SK-N-SH (cell line): Measurements from ENCODE around the gene RPS27L. TPM values are rescaled to one million over a fixed set of nuclear protein-coding genes. Genes with fewer than 3 reads are reported as not detected.

Source experiments
- CTCF ChIA-PET: fragments of 300-600, 350-600 bp; formaldehyde crosslinking; extraction: SDS; loops from one replicate; lab custom pipeline; 2021; lab: Yijun Ruan, JAX
- POLR2A ChIA-PET: fragments of 350-600 bp; sonication (Branson Sonifier 250); formaldehyde crosslinking; extraction: SDS; loops from one replicate; lab custom pipeline; 2020; ENCODE audit warnings: antibody characterized with exemption, inconsistent platforms; lab: Yijun Ruan, JAX
- DNase-seq: peaks from one replicate; pipeline ENCODE4 v3.0.0; 2012
- H2AFZ ChIP-seq: fragments of 200-600 bp; sonication (generic); 2 replicates; pipeline ENCODE4 v1.8.1; 2016; ENCODE audit warnings: antibody characterized with exemption, mild to moderate bottlenecking, low read depth
- H3F3A ChIP-seq: fragments of 200-600 bp; sonication (generic); replicated peaks from 2 replicates; pipeline ENCODE3; 2016; ENCODE audit warnings: antibody characterized with exemption, mild to moderate bottlenecking; ENCODE audit not compliant: insufficient read depth
- H3K27ac ChIP-seq, 2 experiments: fragments of 200-500 bp in 1 of 2; fragments of 200-600 bp in 1 of 2; sonication (Bioruptor generic) in 1 of 2; sonication (generic), shearing (Covaris generic) in 1 of 2; 2 replicates each; pipeline versions ENCODE4 v1.5.1 to v1.6.1; 2014 to 2016; ENCODE audit warnings: low read depth in 2 of 2, inconsistent platforms in 1 of 2, low read length in 1 of 2, mild to moderate bottlenecking in 1 of 2, mixed read lengths in 1 of 2
- H3K27me3 ChIP-seq: fragments of 200-600 bp; sonication (generic), shearing (Covaris generic); 2 replicates; pipeline ENCODE4 v1.6.1; 2016; ENCODE audit warnings: mixed run types; ENCODE audit not compliant: insufficient read depth
- H3K36me3 ChIP-seq, 2 experiments: fragments of 200-500 bp in 1 of 2; fragments of 200-600 bp in 1 of 2; sonication (Bioruptor generic) in 1 of 2; sonication (generic) in 1 of 2; replicated peaks in 1 of 2; 2 replicates each; pipeline versions ENCODE3 to v1.5.1; 2014 to 2016; ENCODE audit warnings: low read length in 1 of 2, mild to moderate bottlenecking in 1 of 2; ENCODE audit not compliant: insufficient read depth in 2 of 2, control insufficient read depth in 1 of 2
- H3K4me1 ChIP-seq, 2 experiments: fragments of 200-500 bp in 1 of 2; fragments of 200-600 bp in 1 of 2; sonication (Bioruptor generic) in 1 of 2; sonication (generic), shearing (Covaris generic) in 1 of 2; 2 replicates each; pipeline versions ENCODE4 v1.5.1 to v1.6.1; 2014 to 2016; ENCODE audit warnings: low read depth in 1 of 2, low read length in 1 of 2, mixed run types in 1 of 2; ENCODE audit not compliant: insufficient read depth in 2 of 2, control insufficient read depth in 1 of 2
- H3K4me2 ChIP-seq: fragments of 200-600 bp; sonication (generic), shearing (Covaris generic); 2 replicates; pipeline ENCODE4 v1.6.1; 2017; ENCODE audit warnings: mixed run types
- H3K4me3 ChIP-seq, 2 experiments: fragments of 200-500 bp in 1 of 2; fragments of 200-600 bp in 1 of 2; sonication (Bioruptor generic) in 1 of 2; sonication (generic), shearing (Covaris generic) in 1 of 2; 2 replicates each; pipeline versions ENCODE4 v1.5.1 to v1.8.1; 2014 to 2016; ENCODE audit warnings: low read depth in 2 of 2, inconsistent platforms in 1 of 2, low read length in 1 of 2, mild to moderate bottlenecking in 1 of 2, mixed read lengths in 1 of 2, moderate library complexity in 1 of 2
- H3K79me2 ChIP-seq: fragments of 200-600 bp; sonication (generic); 2 replicates; pipeline ENCODE4 v1.8.1; 2017; ENCODE audit warnings: mild to moderate bottlenecking; ENCODE audit not compliant: insufficient read depth
- H3K9ac ChIP-seq: fragments of 200-600 bp; sonication (generic); 2 replicates; pipeline ENCODE4 v1.6.1; 2017; ENCODE audit warnings: mixed run types
- H3K9me2 ChIP-seq: fragments of 200-600 bp; sonication (generic); 2 replicates; pipeline ENCODE4 v1.6.1; 2017; ENCODE audit warnings: mixed run types
- H3K9me3 ChIP-seq: fragments of 200-600 bp; sonication (generic); 2 replicates; pipeline ENCODE4 v1.6.1; 2017; ENCODE audit warnings: mixed run types, mild to moderate bottlenecking, moderate library complexity
- H4K20me1 ChIP-seq: fragments of 200-600 bp; sonication (generic); 2 replicates; pipeline ENCODE4 v1.6.1; 2017; ENCODE audit warnings: mild to moderate bottlenecking, mixed run types; ENCODE audit not compliant: insufficient read depth
- CHD2 ChIP-seq: fragments of 150-350 bp; IDR thresholded peaks from 2 replicates; pipeline ENCODE4 v1.6.1; 2018; ENCODE audit warnings: low read length; ENCODE audit not compliant: partially characterized antibody
- EZH2phosphoT487 ChIP-seq: fragments of 200-600 bp; sonication (generic); IDR thresholded peaks from 2 replicates; pipeline ENCODE4 v1.6.1; 2017; ENCODE audit warnings: low read depth, mixed run types, mild to moderate bottlenecking, antibody characterized with exemption, moderate library complexity, borderline replicate concordance
- FOXJ3 ChIP-seq: sonication (generic); formaldehyde crosslinking; IDR thresholded peaks from 2 replicates; pipeline ENCODE4 v1.5.1; 2020; ENCODE audit warnings: mild to moderate bottlenecking, missing genetic modification reagents
- GABPA ChIP-seq: IDR thresholded peaks from 2 replicates; pipeline ENCODE4 v1.4.0; 2012; ENCODE audit warnings: low read depth, mild to moderate bottlenecking
- MAX ChIP-seq: IDR thresholded peaks from 2 replicates; pipeline ENCODE4 v1.4.0; 2012; ENCODE audit warnings: low read depth
- PBX3 ChIP-seq: IDR thresholded peaks from 2 replicates; pipeline ENCODE4; 2012
- RCOR1 ChIP-seq: fragments of 150-350 bp; IDR thresholded peaks from 2 replicates; pipeline ENCODE4 v1.6.1; 2017; ENCODE audit warnings: antibody characterized with exemption, low read length
- REST ChIP-seq: IDR thresholded peaks from 2 replicates; pipeline ENCODE4 v1.6.1; 2012; ENCODE audit warnings: mild to moderate bottlenecking, low read depth, low read length, moderate library complexity
- TAF1 ChIP-seq: IDR thresholded peaks from 2 replicates; pipeline ENCODE4 v1.6.1; 2012; ENCODE audit warnings: low read depth, mild to moderate bottlenecking, low read length, moderate library complexity, borderline replicate concordance
- TCF12 ChIP-seq: IDR thresholded peaks from 2 replicates; pipeline ENCODE4 v1.4.0; 2012
- TEAD4 ChIP-seq: IDR thresholded peaks from 2 replicates; pipeline ENCODE4 v1.4.0; 2012; ENCODE audit warnings: mild to moderate bottlenecking, borderline replicate concordance; ENCODE audit not compliant: insufficient read depth
- USF2 ChIP-seq: fragments of 150-350 bp; IDR thresholded peaks from 2 replicates; pipeline ENCODE4 v1.6.1; 2017; ENCODE audit warnings: antibody characterized with exemption, low read length, low read depth, borderline replicate concordance
- YY1 ChIP-seq: IDR thresholded peaks from 2 replicates; pipeline ENCODE4 v1.4.0; 2012; ENCODE audit warnings: low read depth, mild to moderate bottlenecking
- WGBS: methylation state at CpG from one replicate; pipeline ENCODE4 v1.1.6; 2017; ENCODE audit warnings: low lambda C conversion rate; 5-methylcytosine and 5-hydroxymethylcytosine counted together
- polyA plus RNA-seq, 3 experiments: library from polyadenylated mRNA; depleted of rRNA; stranded (reverse); fragments of >200 nt; gene quantifications; 2 replicates each; pipeline ENCODE4 v1.2.3, GENCODE V29; 2012

Gene RPS27L
- polyA plus RNA-seq, 1 of the 3 experiments (the other 2 are of a cell fraction), result 319 TPM

GRCh38 chr15:63157891-63158431 lies 684 bp upstream of the RPS27L start (continued):
- TF ChIP-seq USF2 (no peak), PBX3 (peak; percentile 45), YY1 (no peak), TEAD4 (no peak), GABPA (no peak)
- TF ChIP-seq, all 33 proteins: peak for 5

GRCh38 chr15:63156755-63157117 lies 541 bp downstream of the RPS27L start:
- no peaks in the 10 kb centered on the region for H3K9me2 ChIP-seq
- H3K4me1 ChIP-seq, result peaks cover 3 to 8% of the 10 kb centered on the region in 2 experiments; a peak in 1 of 4 replicates
- peaks cover 62% of the 10 kb centered on the region for H3K79me2 ChIP-seq
- H3F3A ChIP-seq, result peaks cover 48% of the 10 kb centered on the region
- peaks cover 23% of the 10 kb centered on the region; the same call in 1 of the 2 replicates for H4K20me1 ChIP-seq
- ChIA-PET POLR2A (interaction anchor here (0.6 to 1.9 kb wide), 7 partner anchors 9 to 225 kb away, joined by 3 to 9 read pairs (median 3); partner anchors contain the start of genes APH1B and CA12), CTCF (interaction anchor here (1.0 to 1.3 kb wide), 3 partner anchors 14 to 63 kb away, joined by 3 to 4 read pairs (median 3); no protein-coding TSS in a partner anchor)
- H3K4me2 ChIP-seq, result peak overlapping the region; percentile 74
- peak overlapping the region; percentile 96 for H3K9ac ChIP-seq
- peaks cover 24 to 40% of the 10 kb centered on the region in 2 experiments for H3K36me3 ChIP-seq
- no peaks in the 10 kb centered on the region for H3K9me3 ChIP-seq
- DNase-seq, result peak; percentile 31
- no peak overlapping the region for H2AFZ ChIP-seq
- TF ChIP-seq CHD2, result no peak
- TF ChIP-seq EZH2phosphoT487, result no peak
- no peak for TF ChIP-seq TCF12
- TF ChIP-seq REST, result no peak
- no peak for TF ChIP-seq FOXJ3 (CRISPR knock-in tag)
- TF ChIP-seq RCOR1, result no peak
- TF ChIP-seq MAX, result no peak
- no peak for TF ChIP-seq TAF1
- no peaks in the 10 kb centered on the region for H3K27me3 ChIP-seq
- H3K4me3 ChIP-seq, result peak overlapping the region; percentile 75 to 76
- 1% methylated on average over 16 of the region's 16 CpGs for WGBS
- H3K27ac ChIP-seq, result peak overlapping the region; percentile 97 to 99
